GM18870 (cell line): ENCODE measurements around the gene NOD1.

Experiments
- ATAC-seq: cut with Tn5 transposase; IDR thresholded peaks from one replicate; pipeline ENCODE4 v1.9.1; 2021; ENCODE audit warnings: moderate library complexity; ENCODE audit not compliant: unreplicated experiment

Gene NOD1

DNA sequence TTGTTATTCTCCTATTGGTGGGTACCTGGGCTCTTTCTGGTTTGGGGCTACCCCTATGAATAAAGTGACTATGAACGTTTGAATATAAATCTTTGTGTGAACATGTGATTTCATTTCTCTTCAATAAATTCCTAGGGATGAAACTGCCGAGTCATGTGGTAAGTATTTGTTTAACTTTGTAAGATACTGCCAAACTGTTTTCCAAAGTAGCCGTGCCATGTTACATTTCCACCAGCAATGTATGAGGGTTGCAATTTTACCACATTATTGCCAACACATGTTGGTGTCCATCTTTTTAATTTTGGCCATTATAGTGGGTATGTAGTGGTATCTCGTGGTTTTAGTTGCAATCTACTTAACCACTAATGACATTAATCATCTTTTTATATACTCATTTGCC is 99.5 kb downstream of the NOD1 start:
- no peak for ATAC-seq

DNA sequence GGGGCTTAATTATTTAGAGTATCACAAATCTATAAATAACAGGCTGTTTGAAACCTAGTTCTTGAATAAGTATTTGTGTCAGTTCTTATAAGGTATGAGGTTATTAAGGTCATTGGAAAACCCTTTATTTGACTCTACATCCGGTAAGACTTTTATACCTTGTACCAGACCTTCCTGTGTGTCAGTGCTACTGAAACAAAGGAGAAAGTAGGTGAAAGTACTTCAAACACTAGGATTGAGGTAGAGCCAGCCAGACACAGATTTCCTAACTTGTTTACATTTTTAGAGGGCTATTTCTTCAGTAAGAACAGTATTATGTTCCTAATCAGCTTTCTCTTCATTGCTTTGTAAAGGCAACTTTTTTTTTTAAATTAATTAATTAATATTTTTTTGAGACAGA is 100.3 kb downstream of the NOD1 start:
- ATAC-seq, result no peak
